DOHH2 (cell line): ENCODE data around the gene MAGIX.
"Not testable (repeated sequence)": the region's sequence is repeated elsewhere in the genome, so short reads cannot be mapped to it uniquely, and the experiment has no call there.

Experiments
- H3F3A ChIP-seq: fragments of 200-600 bp; sonication (generic), shearing (Covaris generic); 2 replicates; pipeline ENCODE4 v1.6.0; 2016; ENCODE audit warnings: antibody characterized with exemption, mild to moderate bottlenecking; ENCODE audit not compliant: control insufficient read depth, insufficient read depth
- H3K27ac ChIP-seq: fragments of 200-600 bp; sonication (generic); 2 replicates; pipeline ENCODE4 v1.5.1; 2014; ENCODE audit warnings: low read depth, mild to moderate bottlenecking, low read length, moderate library complexity
- H3K27me3 ChIP-seq: fragments of 200-600 bp; sonication (generic); 2 replicates; pipeline ENCODE4 v1.6.1; 2014; ENCODE audit warnings: mild to moderate bottlenecking, low read length, mixed read lengths; ENCODE audit not compliant: control insufficient read depth
- H3K36me3 ChIP-seq: fragments of 200-600 bp; sonication (generic); 2 replicates; pipeline ENCODE4 v1.6.1; 2014; ENCODE audit warnings: mild to moderate bottlenecking, low read length, moderate library complexity, mixed read lengths; ENCODE audit not compliant: control insufficient read depth
- H3K4me1 ChIP-seq: fragments of 200-600 bp; sonication (generic); 2 replicates; pipeline ENCODE4 v1.6.1; 2014; ENCODE audit warnings: mild to moderate bottlenecking, low read length, mixed read lengths; ENCODE audit not compliant: control insufficient read depth
- H3K4me2 ChIP-seq: fragments of 200-600 bp; sonication (generic); 2 replicates; pipeline ENCODE4 v1.6.0; 2014; ENCODE audit warnings: mild to moderate bottlenecking, low read length, moderate library complexity
- H3K4me3 ChIP-seq: fragments of 200-600 bp; sonication (generic); 2 replicates; pipeline ENCODE4 v1.5.1; 2014; ENCODE audit warnings: mild to moderate bottlenecking, low read length, mixed read lengths
- H3K79me2 ChIP-seq: fragments of 200-600 bp; sonication (generic); 2 replicates; pipeline ENCODE4 v1.6.1; 2014; ENCODE audit warnings: mild to moderate bottlenecking, low read length, mixed read lengths; ENCODE audit not compliant: control insufficient read depth
- H3K9me2 ChIP-seq: fragments of 200-600 bp; sonication (generic); replicated peaks from 2 replicates; pipeline ENCODE4 v1.6.1; 2014; ENCODE audit warnings: mild to moderate bottlenecking, low read length, mixed read lengths; ENCODE audit not compliant: control insufficient read depth
- H3K9me3 ChIP-seq: fragments of 200-600 bp; sonication (generic); 2 replicates; pipeline ENCODE4 v1.6.1; 2014; ENCODE audit warnings: antibody characterized with exemption, low read length, mixed read lengths; ENCODE audit not compliant: control insufficient read depth, insufficient read depth
- H4K20me1 ChIP-seq: fragments of 200-600 bp; sonication (generic); 2 replicates; pipeline ENCODE4 v1.6.0; 2014; ENCODE audit warnings: low read depth, mild to moderate bottlenecking, antibody characterized with exemption, low read length, moderate library complexity; ENCODE audit not compliant: control insufficient read depth, insufficient read depth
- EZH2phosphoT487 ChIP-seq: fragments of 200-600 bp; sonication (generic); IDR thresholded peaks from 2 replicates; pipeline ENCODE4 v1.6.1; 2017; ENCODE audit warnings: borderline replicate concordance, mild to moderate bottlenecking, antibody characterized with exemption, low read length, moderate library complexity, mixed read lengths
- TF ChIP-seq, protein P1 (sequence below): fragments of 200-600 bp; sonication (generic); IDR thresholded peaks from one replicate; pipeline ENCODE4 v1.5.1; 2014; ENCODE audit warnings: antibody characterized with exemption, mild to moderate bottlenecking, low read depth, low read length; ENCODE audit not compliant: poor library complexity, severe bottlenecking

Gene MAGIX

DNA sequence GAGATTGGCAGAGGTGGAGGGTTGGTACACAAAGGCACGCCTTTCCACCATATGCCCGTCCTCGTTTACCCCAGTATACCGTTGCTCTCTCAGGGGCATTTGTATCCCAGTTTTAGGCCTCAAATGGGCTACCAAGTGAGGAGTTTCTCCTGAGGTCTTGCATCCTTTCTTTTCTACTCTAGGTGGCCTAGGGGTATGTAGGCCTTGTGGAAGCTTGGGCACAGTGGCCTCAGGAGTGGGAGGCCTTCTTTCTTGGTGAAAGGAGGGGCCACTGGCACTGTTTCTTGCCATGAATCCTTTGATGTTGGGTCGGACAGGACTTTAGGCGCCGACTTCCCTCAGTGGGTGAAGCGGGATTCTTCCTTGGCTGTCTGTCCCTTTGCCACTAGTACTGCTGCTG is 15.3 kb upstream of the MAGIX start:
- Histone ChIP-seq H3K27me3 (no peaks in the 10 kb centered on the region), H3K27ac (no peak overlapping the region), H3K36me3 (no peaks in the 10 kb centered on the region), H3K4me1 (peaks cover 6% of the 10 kb centered on the region; the same call in 1 of the 2 replicates), H3K79me2 (no peaks in the 10 kb centered on the region), H3K9me2 (no peaks in the 10 kb centered on the region), H3F3A (no peaks in the 10 kb centered on the region), H3K9me3 (no peaks in the 10 kb centered on the region), H3K4me3 (no peak overlapping the region), H4K20me1 (no peaks in the 10 kb centered on the region), H3K4me2 (no peak overlapping the region)
- no peak for TF ChIP-seq EZH2phosphoT487
- TF ChIP-seq, protein P1, sequence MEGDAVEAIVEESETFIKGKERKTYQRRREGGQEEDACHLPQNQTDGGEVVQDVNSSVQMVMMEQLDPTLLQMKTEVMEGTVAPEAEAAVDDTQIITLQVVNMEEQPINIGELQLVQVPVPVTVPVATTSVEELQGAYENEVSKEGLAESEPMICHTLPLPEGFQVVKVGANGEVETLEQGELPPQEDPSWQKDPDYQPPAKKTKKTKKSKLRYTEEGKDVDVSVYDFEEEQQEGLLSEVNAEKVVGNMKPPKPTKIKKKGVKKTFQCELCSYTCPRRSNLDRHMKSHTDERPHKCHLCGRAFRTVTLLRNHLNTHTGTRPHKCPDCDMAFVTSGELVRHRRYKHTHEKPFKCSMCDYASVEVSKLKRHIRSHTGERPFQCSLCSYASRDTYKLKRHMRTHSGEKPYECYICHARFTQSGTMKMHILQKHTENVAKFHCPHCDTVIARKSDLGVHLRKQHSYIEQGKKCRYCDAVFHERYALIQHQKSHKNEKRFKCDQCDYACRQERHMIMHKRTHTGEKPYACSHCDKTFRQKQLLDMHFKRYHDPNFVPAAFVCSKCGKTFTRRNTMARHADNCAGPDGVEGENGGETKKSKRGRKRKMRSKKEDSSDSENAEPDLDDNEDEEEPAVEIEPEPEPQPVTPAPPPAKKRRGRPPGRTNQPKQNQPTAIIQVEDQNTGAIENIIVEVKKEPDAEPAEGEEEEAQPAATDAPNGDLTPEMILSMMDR, result no peak

DNA sequence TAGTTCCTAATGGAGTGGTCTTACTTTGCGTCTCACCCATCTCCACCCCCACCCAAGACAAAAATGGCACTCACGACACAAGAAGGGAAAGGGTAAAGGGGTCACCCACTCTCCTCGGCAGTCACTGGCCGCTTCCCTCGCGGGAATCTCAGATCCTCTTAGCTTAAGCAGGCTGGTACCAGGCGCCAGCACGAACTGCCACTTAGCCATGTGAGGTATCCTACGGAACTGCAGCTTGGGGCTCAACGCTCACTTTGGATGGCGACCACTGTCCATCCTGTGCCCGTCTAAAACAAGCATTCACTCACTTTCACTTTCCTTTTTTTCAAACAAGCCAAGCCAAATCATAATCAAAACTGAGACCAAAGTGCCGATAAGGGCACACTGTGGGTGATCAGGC is 14.6 kb upstream of the MAGIX start:
- TF ChIP-seq, protein P1, result no peak
- no peak for TF ChIP-seq EZH2phosphoT487
- Histone ChIP-seq H3K9me2 (no peaks in the 10 kb centered on the region), H3K36me3 (no peaks in the 10 kb centered on the region), H3K4me2 (no peak overlapping the region), H3F3A (no peaks in the 10 kb centered on the region), H4K20me1 (no peaks in the 10 kb centered on the region), H3K27ac (no peak overlapping the region), H3K4me1 (peaks cover 6% of the 10 kb centered on the region; the same call in 1 of the 2 replicates), H3K79me2 (no peaks in the 10 kb centered on the region), H3K4me3 (no peak overlapping the region), H3K27me3 (no peaks in the 10 kb centered on the region), H3K9me3 (no peaks in the 10 kb centered on the region)

DNA sequence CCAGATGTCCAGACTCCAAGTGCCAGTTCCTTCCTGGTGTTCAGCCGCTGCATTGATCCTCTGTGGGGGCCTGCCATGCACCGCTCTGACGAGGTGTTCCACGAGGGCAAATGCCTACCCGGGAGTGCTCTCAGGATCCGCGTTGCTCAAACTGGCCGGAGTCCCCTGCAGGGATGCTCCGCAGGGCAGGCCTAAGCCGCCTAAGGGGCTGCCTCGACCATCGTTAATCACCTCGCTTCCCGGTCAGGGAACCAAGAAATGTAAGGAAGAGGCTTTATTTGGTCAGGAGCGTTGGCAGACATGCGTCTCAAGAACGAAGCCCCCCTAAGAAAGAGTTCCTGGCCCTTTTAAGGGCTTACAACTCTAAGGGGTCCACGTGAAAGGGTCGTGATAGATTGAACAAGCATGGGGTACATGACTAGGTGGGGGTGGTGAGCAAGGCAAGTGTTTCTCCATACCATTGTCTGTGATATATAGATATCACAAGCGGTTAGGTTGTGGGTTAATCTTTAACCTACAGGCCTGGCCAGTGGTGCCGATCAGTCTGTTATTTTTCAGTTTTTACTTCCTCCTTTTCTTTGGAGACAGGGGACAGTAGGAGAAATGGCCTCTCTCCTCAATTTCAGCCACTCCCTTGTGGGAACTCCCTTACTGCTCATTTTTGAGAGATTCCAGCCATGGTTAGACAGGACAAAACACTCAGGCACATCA is 14.0 kb upstream of the MAGIX start:
- H4K20me1 ChIP-seq, H3K36me3 ChIP-seq, H3K27me3 ChIP-seq, H3K9me3 ChIP-seq, H3K4me1 ChIP-seq, H3K79me2 ChIP-seq, H3K9me2 ChIP-seq, H3F3A ChIP-seq, H3K27ac ChIP-seq, H3K4me3 ChIP-seq, H3K4me2 ChIP-seq: not testable (repeated sequence)

DNA sequence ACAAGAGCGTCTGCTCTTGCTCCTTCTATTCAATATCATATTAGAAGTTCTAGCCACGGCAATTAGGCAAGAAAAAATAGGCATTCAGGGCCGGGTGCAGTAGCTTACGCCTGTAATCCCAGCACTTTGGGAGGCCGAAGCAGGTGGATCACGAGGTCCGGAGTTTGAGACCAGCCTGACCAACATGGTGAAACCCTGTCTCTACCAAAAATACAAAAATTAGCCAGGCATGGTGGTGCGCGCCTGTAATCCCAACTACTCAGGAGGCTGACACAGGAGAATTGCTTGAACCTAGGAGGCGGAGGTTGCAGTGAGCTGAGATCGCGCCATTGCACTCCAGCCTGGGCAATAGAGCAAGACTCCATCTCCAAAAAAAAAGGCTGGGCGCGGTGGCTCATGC is 13.3 kb upstream of the MAGIX start:
- H3K36me3 ChIP-seq, H3K4me1 ChIP-seq, H3F3A ChIP-seq, H3K4me3 ChIP-seq, H3K27ac ChIP-seq, H3K27me3 ChIP-seq, H4K20me1 ChIP-seq, H3K79me2 ChIP-seq, H3K9me3 ChIP-seq, H3K4me2 ChIP-seq, H3K9me2 ChIP-seq: not testable (repeated sequence)
